GM19023 (cell line): ENCODE measurements around the gene SORL1-AS1.

Experiments used
- ATAC-seq: cut with Tn5 transposase; IDR thresholded peaks from one replicate; pipeline ENCODE4 v1.9.1; 2021; ENCODE audit warnings: mild to moderate bottlenecking, moderate library complexity; ENCODE audit not compliant: unreplicated experiment

The SORL1-AS1 gene

GRCh38 chr11:121451986-121452608 is 670 bp downstream of the SORL1-AS1 start, which contains the start of gene SORL1:
Gene SORL1, plus strand, starts transcription at chr11:121452314. Its CDS starts 18 bp downstream, at chr11:121452332.
- peak; percentile 57 for ATAC-seq

- peak; percentile 2 for ATAC-seq
Observed at GRCh38 chr11:121451178-121451985, 1.4 kb downstream of the SORL1-AS1 start.

- ATAC-seq: no peak
Observed at GRCh38 chr11:121450401-121450800, 2.4 kb downstream of the SORL1-AS1 start.

- ATAC-seq: no peak
Observed at GRCh38 chr11:121449626-121450025, 3.1 kb downstream of the SORL1-AS1 start.

GRCh38 chr11:121449123-121449522 is 3.6 kb downstream of the SORL1-AS1 start:
- ATAC-seq: no peak

- ATAC-seq: no peak
Observed at GRCh38 chr11:121448431-121448941, 4.3 kb downstream of the SORL1-AS1 start.

- ATAC-seq: no peak
Observed at GRCh38 chr11:121448011-121448410, 4.8 kb downstream of the SORL1-AS1 start.

GRCh38 chr11:121446752-121447156 is 6.0 kb downstream of the SORL1-AS1 start:
- ATAC-seq: no peak

GRCh38 chr11:121445071-121445768 is 7.5 kb downstream of the SORL1-AS1 start:
- ATAC-seq: no peak

GRCh38 chr11:121444526-121444925 is 8.2 kb downstream of the SORL1-AS1 start:
- ATAC-seq: no peak

GRCh38 chr11:121443688-121444275 is 9.0 kb downstream of the SORL1-AS1 start:
- ATAC-seq: no peak

GRCh38 chr11:121441521-121441920 is 11.2 kb downstream of the SORL1-AS1 start:
- ATAC-seq: no peak

- ATAC-seq: no peak
Observed at GRCh38 chr11:121439759-121440158, 13.0 kb downstream of the SORL1-AS1 start.

- no peak for ATAC-seq
Observed at GRCh38 chr11:121439337-121439736, 13.4 kb downstream of the SORL1-AS1 start.

- ATAC-seq: no peak
Observed at GRCh38 chr11:121437686-121438078, 15.1 kb downstream of the SORL1-AS1 start.

GRCh38 chr11:121437018-121437685 is 15.6 kb downstream of the SORL1-AS1 start:
- ATAC-seq: no peak

GRCh38 chr11:121435551-121436511 is 16.9 kb downstream of the SORL1-AS1 start:
- no peak for ATAC-seq

- no peak for ATAC-seq
Observed at GRCh38 chr11:121435132-121435531, 17.6 kb downstream of the SORL1-AS1 start.

- ATAC-seq: no peak
Observed at GRCh38 chr11:121431820-121432526, 20.8 kb downstream of the SORL1-AS1 start.
